Transverse colon (tissue), 4 donors: ENCODE results near the gene CHSY1. TPM values are rescaled to one million over a fixed set of nuclear protein-coding genes. Genes with fewer than 3 reads are reported as not detected.

Source experiments
- DNase-seq: peaks from one replicate; pipeline ENCODE4 v3.0.0-alpha.2; 2019
- H3K27ac ChIP-seq, 4 donors: fragments of 200-600 bp; sonication (generic); 2 replicates each; pipeline ENCODE4 v1.5.1; 2016 to 2018; ENCODE audit warnings: inconsistent platforms in 4 of 4
- H3K27me3 ChIP-seq: fragments of 200-600 bp; sonication (generic); 2 replicates; pipeline ENCODE4 v1.5.1; 2017; ENCODE audit warnings: inconsistent platforms
- H3K36me3 ChIP-seq, 4 donors: fragments of 200-600 bp; sonication (generic); 2 replicates each; pipeline ENCODE4 v1.5.1; 2017 to 2019; ENCODE audit warnings: inconsistent platforms in 4 of 4
- H3K4me1 ChIP-seq, 4 donors: fragments of 200-600 bp; sonication (generic); 2 replicates each; pipeline ENCODE4 v1.5.1; 2017 to 2020; ENCODE audit warnings: inconsistent platforms in 4 of 4
- H3K4me3 ChIP-seq, 4 donors: fragments of 200-600 bp; sonication (generic); 1 replicate in 1 of 4; 2 replicates in 3 of 4; pipeline versions ENCODE4 v1.5.1 to v1.6.1; 2017 to 2019; ENCODE audit warnings: inconsistent platforms in 4 of 4
- H3K9me3 ChIP-seq, 2 donors: fragments of 200-600 bp; sonication (generic); 2 replicates each; pipeline ENCODE4 v1.5.1; 2017 to 2019; ENCODE audit warnings: inconsistent platforms in 2 of 2
- CTCF ChIP-seq, 5 experiments: fragments of 200-600 bp in 3 of 5; fragments of 450-650 bp in 2 of 5; sonication (generic) in 3 of 5; IDR thresholded peaks; 1 replicate in 2 of 5; 2 replicates in 3 of 5; pipeline ENCODE4 v1.5.1; 2016 to 2017; ENCODE audit warnings: antibody characterized with exemption in 5 of 5, inconsistent platforms in 3 of 5, mild to moderate bottlenecking in 2 of 5, moderate library complexity in 1 of 5
- EP300 ChIP-seq: sonication (generic); formaldehyde crosslinking; IDR thresholded peaks from one replicate; pipeline ENCODE4 v1.6.1; 2017; ENCODE audit warnings: antibody characterized with exemption, low read depth
- POLR2A ChIP-seq: fragments of 450-650 bp; IDR thresholded peaks from one replicate; pipeline ENCODE4 v1.6.1; 2016; ENCODE audit warnings: antibody characterized with exemption, mild to moderate bottlenecking, moderate library complexity
- POLR2AphosphoS5 ChIP-seq, 3 donors: sonication (generic); formaldehyde crosslinking; IDR thresholded peaks; one replicate each; pipeline ENCODE4 v1.6.1; 2016; ENCODE audit warnings: antibody characterized with exemption in 3 of 3
- WGBS, 2 donors: methylation state at CpG; one replicate each; pipeline ENCODE4 v1.1.5; 2018; ENCODE audit warnings: low coverage in 1 of 2; 5-methylcytosine and 5-hydroxymethylcytosine counted together
- in situ Hi-C, 4 donors: fragments of 200-750 bp; cut with MboI; loops; one replicate each; pipeline versions ENCODE4 v1.15.0 to v1.15.1; 2017; ENCODE audit warnings: low sequenced_read_pairs in 3 of 4, low pct_ligation_motif_present in 1 of 4, low pct_unique_long_range_greater_than_20kb in 1 of 4
- intact Hi-C: fragments of 100-400 bp; cut with DNase I; formaldehyde crosslinking; loops from one replicate; pipeline ENCODE4 v1.15.1; 2023; ENCODE audit warnings: low total_unique reads
- total RNA-seq, 4 donors: library from RNA; depleted of rRNA; stranded (reverse); fragments of >200 nt; gene quantifications; one replicate each; pipeline ENCODE4 v1.1.0, GENCODE V29; 2016

CHSY1 gene
- total RNA-seq, 4 donors from 2014 or later: 4.0 to 33.7 (median 11.8) TPM

GRCh38 chr15:101169495-101170071 lies 82.3 kb downstream of the CHSY1 start:
- in situ Hi-C loops: no loop called here
- WGBS, 2 donors: 89 to 94% methylated on average over 10 to 19 of the region's 19 CpGs
- no peak for TF ChIP-seq EP300
- TF ChIP-seq POLR2A: no peak
- no peak for TF ChIP-seq POLR2AphosphoS5 (IDR thresholded peaks at IDR 0.05)
- no peak for TF ChIP-seq CTCF (IDR thresholded peaks at IDR 0.05)

GRCh38 chr15:101168898-101169494 lies 82.9 kb downstream of the CHSY1 start:
- DNase-seq: no peak
- 87% methylated on average over 4 to 6 of the region's 6 CpGs for WGBS, 2 donors
- Histone ChIP-seq H3K9me3 (peaks cover 21 to 22% of the 10 kb centered on the region in 2 donors), H3K36me3 (no peaks in the 10 kb centered on the region), H3K27me3 (no peaks in the 10 kb centered on the region), H3K27ac (peak overlapping the region; percentile 33 to 65 (median 60)), H3K4me3 (no peak overlapping the region), H3K4me1 (peaks cover 0 to 11% (median 7%) of the 10 kb centered on the region in 4 donors)
- TF ChIP-seq CTCF (IDR thresholded peaks at IDR 0.05) (no peak), POLR2A (no peak), EP300 (no peak), POLR2AphosphoS5 (IDR thresholded peaks at IDR 0.05) (no peak)
- intact Hi-C loops (no loop called here), in situ Hi-C loops (no loop called here)

More at GRCh38 chr15:101169495-101170071, 82.3 kb downstream of the CHSY1 start:
- Histone ChIP-seq H3K9me3 (peaks cover 16 to 20% of the 10 kb centered on the region in 2 donors), H3K27ac (no peak overlapping the region), H3K36me3 (no peaks in the 10 kb centered on the region), H3K4me3 (no peak overlapping the region), H3K27me3 (no peaks in the 10 kb centered on the region), H3K4me1 (peaks cover 0 to 11% (median 7%) of the 10 kb centered on the region in 4 donors)
- intact Hi-C loops: no loop called here
- no peak for DNase-seq

- Histone ChIP-seq H3K4me3 (no peak overlapping the region), H3K9me3 (peaks cover 21 to 22% of the 10 kb centered on the region in 2 donors), H3K4me1 (peaks cover 0 to 11% (median 7%) of the 10 kb centered on the region in 4 donors), H3K27ac (peak overlapping the region; percentile 33 to 65 (median 60)), H3K27me3 (no peaks in the 10 kb centered on the region), H3K36me3 (no peaks in the 10 kb centered on the region)
- no peak for DNase-seq
- WGBS, 2 donors: 25% methylated on average over 1 of the region's 1 CpG; no CpG with 5 or more reads in 1 of the 2 donors
- intact Hi-C loops (no loop called here), in situ Hi-C loops (no loop called here)
- TF ChIP-seq EP300 (no peak), CTCF (IDR thresholded peaks at IDR 0.05) (no peak), POLR2A (no peak), POLR2AphosphoS5 (IDR thresholded peaks at IDR 0.05) (no peak)
Measured at GRCh38 chr15:101168463-101168824, 83.4 kb downstream of the CHSY1 start.

- 33 to 45% methylated on average over 6 to 13 of the region's 13 CpGs for WGBS, 2 donors
- Histone ChIP-seq H3K36me3 (no peaks in the 10 kb centered on the region), H3K4me1 (peaks cover 0 to 11% (median 7%) of the 10 kb centered on the region in 4 donors), H3K27ac (peak overlapping the region; percentile 33 to 65 (median 60)), H3K4me3 (no peak overlapping the region), H3K27me3 (no peaks in the 10 kb centered on the region), H3K9me3 (peaks cover 21 to 22% of the 10 kb centered on the region in 2 donors)
- peak; percentile 30 for DNase-seq
- in situ Hi-C loops (no loop called here), intact Hi-C loops (no loop called here)
- no peak for TF ChIP-seq POLR2A
- peak in 1 of 3 donors; percentile 47 for TF ChIP-seq POLR2AphosphoS5 (IDR thresholded peaks at IDR 0.05)
- peak; percentile 62 for TF ChIP-seq EP300
- no peak for TF ChIP-seq CTCF (IDR thresholded peaks at IDR 0.05)
Measured at GRCh38 chr15:101167753-101168462, 83.9 kb downstream of the CHSY1 start.
